Stimulated activated naive B cell treated with anti-CD40 and anti-IgM and Interleukin-4, amounts not matched to agents 10 μg/mL and 1 μg/mL and 100 μg/mL, for 72 hours (primary cell): ENCODE measurements around the gene DNAH10.
"Not testable (repeated sequence)": the region's sequence is repeated elsewhere in the genome, so short reads cannot be mapped to it uniquely, and the experiment has no call there.

ENCODE experiments used
- ATAC-seq, 2 donors: fragments of 150-1000 bp; cut with Tn5 transposase; replicated peaks; 2 replicates each; pipeline ENCODE4 v1.10.0; 2021; ENCODE audit warnings: moderate library complexity in 1 of 2
- DNase-seq: peaks from one replicate; pipeline ENCODE4 v3.0.0; 2021
- H3K27ac Mint-ChIP-seq: one replicate; pipeline ENCODE4 v1.8.0; 2022; ENCODE audit warnings: mild to moderate bottlenecking, mixed read lengths
- H3K27me3 Mint-ChIP-seq, 2 donors: one replicate each; pipeline ENCODE4 v1.8.0; 2022; ENCODE audit warnings: mixed read lengths in 2 of 2
- H3K36me3 Mint-ChIP-seq, 2 donors: one replicate each; pipeline ENCODE4 v1.8.0; 2022; ENCODE audit warnings: mixed read lengths in 2 of 2, mild to moderate bottlenecking in 1 of 2
- H3K4me1 Mint-ChIP-seq, 2 donors: one replicate each; pipeline ENCODE4 v1.8.0; 2022; ENCODE audit warnings: mixed read lengths in 2 of 2, mild to moderate bottlenecking in 1 of 2
- H3K4me3 Mint-ChIP-seq, 2 donors: one replicate each; pipeline ENCODE4 v1.8.0; 2022; ENCODE audit warnings: mild to moderate bottlenecking in 2 of 2, mixed read lengths in 2 of 2, moderate library complexity in 1 of 2
- H3K9me3 Mint-ChIP-seq, 2 donors: one replicate each; pipeline ENCODE4 v1.8.0; 2022; ENCODE audit warnings: mixed read lengths in 2 of 2, mild to moderate bottlenecking in 1 of 2

The DNAH10 gene

DNA sequence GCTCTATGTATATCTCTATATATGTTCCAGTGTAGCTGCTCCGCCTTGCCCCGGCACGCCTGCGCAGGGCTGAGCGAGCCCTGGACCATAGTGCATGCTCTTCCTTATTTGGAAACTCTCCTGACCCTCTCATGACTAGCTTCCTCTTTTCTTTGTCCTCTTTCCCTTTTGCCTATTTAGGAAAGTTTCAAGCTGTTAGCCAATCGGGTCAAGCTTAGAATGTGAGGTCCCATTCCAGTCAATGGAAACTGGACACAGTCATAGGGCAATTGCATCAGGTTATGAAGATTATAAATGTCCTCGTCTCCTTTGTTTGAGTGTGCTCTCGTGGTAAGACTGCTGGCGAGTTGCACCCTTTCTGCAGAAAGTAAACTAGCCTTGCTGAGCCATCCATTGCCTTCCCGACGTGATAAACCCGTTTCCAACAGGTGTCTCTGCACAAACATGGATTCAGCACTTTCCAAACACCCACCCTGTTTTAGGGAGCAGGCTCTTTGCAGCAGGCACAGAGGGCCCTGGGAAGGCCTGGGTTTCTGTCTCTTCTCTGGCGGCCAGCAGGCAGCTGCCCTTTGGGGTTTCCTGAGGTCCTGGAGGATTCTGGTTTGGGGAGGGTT is 179.6 kb downstream of the DNAH10 start:
- peaks cover 27 to 50% of the 10 kb centered on the region in 2 donors for H3K36me3 Mint-ChIP-seq
- peaks cover 19 to 20% of the 10 kb centered on the region in 2 donors for H3K4me1 Mint-ChIP-seq
- H3K9me3 Mint-ChIP-seq: peaks cover 4 to 7% of the 10 kb centered on the region in 2 donors
- no peak for ATAC-seq
- no peak overlapping the region for H3K4me3 Mint-ChIP-seq
- no peak overlapping the region for H3K27ac Mint-ChIP-seq
- DNase-seq: no peak
- no peaks in the 10 kb centered on the region for H3K27me3 Mint-ChIP-seq

GRCh38 chr12:123942238-123942653 is 180.1 kb downstream of the DNAH10 start:
- DNase-seq (no peak), ATAC-seq (no peak)
- Mint-ChIP-seq H3K27ac (no peak overlapping the region), H3K9me3 (peaks cover 4 to 7% of the 10 kb centered on the region in 2 donors), H3K36me3 (peaks cover 26 to 47% of the 10 kb centered on the region in 2 donors), H3K4me1 (peaks cover 19 to 20% of the 10 kb centered on the region in 2 donors), H3K27me3 (no peaks in the 10 kb centered on the region), H3K4me3 (no peak overlapping the region)

- H3K27me3 Mint-ChIP-seq: no peaks in the 10 kb centered on the region
- peaks cover 4 to 7% of the 10 kb centered on the region in 2 donors for H3K9me3 Mint-ChIP-seq
- H3K36me3 Mint-ChIP-seq: peaks cover 26 to 42% of the 10 kb centered on the region in 2 donors
- H3K4me1 Mint-ChIP-seq: peaks cover 12% of the 10 kb centered on the region in 2 donors
- ATAC-seq (no peak), DNase-seq (no peak)
- H3K4me3 Mint-ChIP-seq: no peak overlapping the region
- H3K27ac Mint-ChIP-seq: no peak overlapping the region
Measured at GRCh38 chr12:123942911-123943648, 181.0 kb downstream of the DNAH10 start.

DNA sequence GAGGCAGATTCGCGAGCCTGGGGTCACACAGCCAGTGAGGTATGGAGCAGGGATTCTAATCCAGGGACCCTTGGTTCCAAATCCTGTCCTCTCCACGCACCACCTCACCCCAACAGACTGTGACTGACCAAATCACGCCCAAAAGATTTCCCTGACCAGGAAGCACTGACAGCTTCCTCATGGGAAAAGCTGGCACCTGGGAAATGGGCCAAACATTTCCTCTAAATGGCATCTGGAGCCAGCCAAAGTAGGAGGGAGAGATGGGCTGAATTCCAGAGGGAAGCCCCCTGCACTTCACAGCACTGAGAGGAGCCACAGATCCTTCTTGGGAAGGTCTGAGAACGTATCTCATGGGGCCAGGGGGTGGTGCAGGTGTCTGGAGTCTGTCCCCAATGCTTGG is 181.7 kb downstream of the DNAH10 start:
- Mint-ChIP-seq H3K27ac (no peak overlapping the region), H3K4me1 (peaks cover 5% of the 10 kb centered on the region in 2 donors), H3K36me3 (peaks cover 26 to 39% of the 10 kb centered on the region in 2 donors), H3K4me3 (no peak overlapping the region), H3K27me3 (no peaks in the 10 kb centered on the region), H3K9me3 (peaks cover 4 to 7% of the 10 kb centered on the region in 2 donors)
- DNase-seq (no peak), ATAC-seq (no peak)

GRCh38 chr12:123944696-123945095 is 182.6 kb downstream of the DNAH10 start:
- DNase-seq: no peak
- H3K9me3 Mint-ChIP-seq: peaks cover 4 to 7% of the 10 kb centered on the region in 2 donors
- H3K36me3 Mint-ChIP-seq: peaks cover 28 to 39% of the 10 kb centered on the region in 2 donors
- H3K27me3 Mint-ChIP-seq: no peaks in the 10 kb centered on the region
- H3K4me1 Mint-ChIP-seq: peaks cover 0 to 1% of the 10 kb centered on the region in 2 donors
- no peak for ATAC-seq
- no peak overlapping the region for H3K4me3 Mint-ChIP-seq
- H3K27ac Mint-ChIP-seq: no peak overlapping the region

DNA sequence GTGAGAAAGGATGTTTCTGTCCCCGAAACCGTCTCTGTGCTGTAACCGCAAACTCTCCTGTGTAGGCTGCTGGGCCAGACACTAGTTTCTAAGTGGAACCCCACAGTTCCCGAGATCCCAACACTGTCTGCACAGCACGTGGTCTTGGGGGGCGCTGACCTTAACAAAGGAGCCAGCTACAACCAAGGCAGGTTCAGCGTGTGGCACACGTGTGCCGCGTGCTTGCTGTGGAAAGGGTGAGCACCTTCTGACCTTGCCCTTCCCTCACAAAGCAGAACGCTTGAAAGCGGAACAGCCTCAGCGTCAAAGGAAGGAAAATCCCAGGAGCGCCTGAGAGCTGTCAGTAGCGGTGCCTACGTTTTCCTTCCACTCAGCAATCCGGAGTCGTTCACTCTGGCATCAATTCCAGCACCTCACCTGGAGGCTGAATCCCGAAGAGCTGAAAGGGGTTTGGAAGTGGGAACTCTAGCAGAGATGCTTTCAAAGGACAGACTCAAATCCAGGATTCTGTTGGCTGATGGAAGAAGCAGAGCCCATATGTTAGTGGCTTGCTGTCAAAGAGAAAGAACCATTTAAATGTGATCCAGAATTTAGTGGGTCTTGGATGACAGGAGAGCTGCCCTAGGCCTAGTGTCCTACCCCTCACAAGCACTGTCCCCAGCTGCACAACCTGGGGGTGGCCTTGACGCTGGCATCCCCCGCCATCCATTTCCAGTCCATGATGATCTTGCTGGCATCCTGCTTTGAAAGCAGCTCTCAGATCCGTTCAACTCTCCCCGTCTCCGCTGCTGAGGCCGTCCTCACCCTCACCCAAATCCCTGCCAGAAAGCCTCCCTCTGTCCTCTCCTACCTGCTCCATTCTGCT is 183.4 kb downstream of the DNAH10 start:
- Mint-ChIP-seq H3K27ac (no peak overlapping the region), H3K27me3 (no peaks in the 10 kb centered on the region), H3K4me1 (peaks cover 0 to 1% of the 10 kb centered on the region in 2 donors), H3K36me3 (peaks cover 28 to 34% of the 10 kb centered on the region in 2 donors), H3K9me3 (peaks cover 4 to 7% of the 10 kb centered on the region in 2 donors), H3K4me3 (no peak overlapping the region)
- DNase-seq (no peak), ATAC-seq (no peak)

GRCh38 chr12:123946152-123946515 is 184.0 kb downstream of the DNAH10 start:
- H3K36me3 Mint-ChIP-seq: peaks cover 27 to 32% of the 10 kb centered on the region in 2 donors
- peak overlapping the region; percentile 39 for H3K27ac Mint-ChIP-seq
- H3K9me3 Mint-ChIP-seq: peaks cover 4 to 7% of the 10 kb centered on the region in 2 donors
- ATAC-seq (no peak), DNase-seq (no peak)
- H3K4me1 Mint-ChIP-seq: peaks cover 0 to 1% of the 10 kb centered on the region in 2 donors
- no peaks in the 10 kb centered on the region for H3K27me3 Mint-ChIP-seq
- H3K4me3 Mint-ChIP-seq: no peak overlapping the region

- H3K4me1 Mint-ChIP-seq, H3K27me3 Mint-ChIP-seq, H3K4me3 Mint-ChIP-seq, H3K9me3 Mint-ChIP-seq, DNase-seq, ATAC-seq: not testable (repeated sequence)
- Mint-ChIP-seq H3K27ac (peak overlapping the region; percentile 39), H3K36me3 (peaks cover 20 to 25% of the 10 kb centered on the region in 2 donors)
Measured at GRCh38 chr12:123946516-123947505, 184.7 kb downstream of the DNAH10 start.

DNA sequence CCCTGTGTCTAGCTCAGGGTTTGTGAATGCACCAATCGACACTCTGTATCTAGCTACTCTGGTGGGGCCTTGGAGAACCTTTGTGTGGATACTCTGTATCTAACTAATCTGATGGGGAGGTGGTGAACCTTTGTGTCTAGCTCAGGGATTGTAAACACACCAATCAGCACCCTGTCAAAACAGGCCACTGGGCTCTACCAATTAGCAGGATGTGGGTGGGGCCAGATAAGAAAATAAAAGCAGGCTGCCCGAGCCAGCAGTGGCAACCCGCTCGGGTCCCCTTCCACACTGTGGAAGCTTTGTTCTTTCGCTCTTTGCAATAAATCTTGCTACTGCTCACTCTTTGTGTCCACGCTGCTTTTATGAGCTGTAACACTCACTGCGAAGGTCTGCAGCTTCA is 185.4 kb downstream of the DNAH10 start:
- H3K4me1 Mint-ChIP-seq, DNase-seq: not testable (repeated sequence)
- peaks cover 13 to 18% of the 10 kb centered on the region in 2 donors for H3K36me3 Mint-ChIP-seq

DNA sequence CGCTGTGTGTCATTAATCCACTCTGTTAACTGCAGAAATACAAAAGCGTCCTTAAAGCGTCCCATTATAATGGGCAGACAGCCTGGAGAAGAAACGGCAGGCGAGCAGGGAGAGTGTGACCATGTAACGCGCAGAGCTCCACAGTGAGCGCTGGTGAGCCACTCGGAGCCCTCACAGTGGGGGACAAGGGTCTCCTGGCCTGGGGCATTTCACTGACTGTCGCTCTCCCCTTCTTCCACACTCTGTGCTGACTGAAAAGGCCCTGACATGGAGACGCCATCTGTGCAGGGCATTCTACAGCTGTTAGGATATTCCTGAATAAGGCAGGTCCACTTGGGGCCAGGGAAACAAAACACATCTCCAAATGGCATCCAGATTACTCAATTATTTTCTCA is 186.3 kb downstream of the DNAH10 start:
- H3K27me3 Mint-ChIP-seq: no peaks in the 10 kb centered on the region

More for the DNA sequence above, 185.4 kb downstream of the DNAH10 start:
- not testable (repeated sequence) for H3K27me3 Mint-ChIP-seq, H3K27ac Mint-ChIP-seq, H3K9me3 Mint-ChIP-seq, H3K4me3 Mint-ChIP-seq, ATAC-seq

DNA sequence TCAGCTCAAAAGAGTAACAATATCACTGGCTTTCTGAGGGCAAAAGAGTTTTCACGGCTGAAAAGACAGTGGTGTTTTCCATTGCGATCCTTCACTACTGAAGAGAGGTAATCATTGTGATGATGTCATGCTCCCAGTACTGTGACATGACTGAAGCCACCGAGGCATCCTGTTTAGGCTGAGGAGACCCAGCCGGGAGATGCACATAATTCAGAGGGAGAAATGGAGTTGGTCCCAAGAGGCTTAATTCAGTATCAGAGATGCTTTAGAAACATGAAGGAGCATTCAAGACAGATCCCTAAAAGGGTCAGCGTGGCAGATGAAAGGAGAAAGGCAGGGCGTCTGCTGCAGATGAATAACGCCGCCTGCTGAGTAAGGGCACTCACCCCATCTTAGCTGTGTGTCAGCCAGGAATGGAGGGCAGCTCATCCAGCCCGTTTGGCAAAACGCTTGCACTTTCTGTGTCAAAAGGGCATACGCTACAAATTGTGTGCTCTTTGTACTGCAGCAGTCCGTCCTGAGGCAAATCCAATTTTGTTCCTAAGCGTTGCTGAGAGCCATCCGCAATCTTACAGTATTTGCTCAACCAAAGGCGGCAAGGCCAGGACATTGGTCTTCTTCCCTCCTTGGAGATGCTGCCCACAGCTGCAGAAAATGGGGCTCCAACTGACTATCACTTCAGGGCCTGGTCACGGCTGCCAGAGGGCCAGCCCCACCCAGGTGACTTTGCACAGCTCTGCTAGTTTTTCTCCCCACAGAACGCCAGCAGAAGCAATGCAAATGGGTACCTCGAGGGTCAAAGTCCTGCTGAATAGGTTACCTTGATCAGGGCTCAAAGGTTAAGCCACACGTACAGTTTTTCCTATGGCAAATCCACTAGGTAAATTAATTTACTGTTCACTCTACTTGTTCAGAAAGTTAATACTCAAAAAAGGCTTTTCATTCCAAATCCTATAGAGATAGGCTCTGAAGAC is 187.0 kb downstream of the DNAH10 start:
- H3K36me3 Mint-ChIP-seq: peaks cover 7 to 13% of the 10 kb centered on the region in 2 donors
- DNase-seq (no peak), ATAC-seq (no peak)
- H3K27me3 Mint-ChIP-seq: no peaks in the 10 kb centered on the region
- no peaks in the 10 kb centered on the region for H3K4me1 Mint-ChIP-seq
- no peaks in the 10 kb centered on the region for H3K9me3 Mint-ChIP-seq
- H3K27ac Mint-ChIP-seq: no peak overlapping the region
- no peak overlapping the region for H3K4me3 Mint-ChIP-seq

More for the DNA sequence above, 186.3 kb downstream of the DNAH10 start:
- Mint-ChIP-seq H3K36me3 (peaks cover 7 to 13% of the 10 kb centered on the region in 2 donors), H3K27ac (no peak overlapping the region), H3K9me3 (no peaks in the 10 kb centered on the region), H3K4me3 (no peak overlapping the region), H3K4me1 (no peaks in the 10 kb centered on the region)
- DNase-seq: no peak
- ATAC-seq: no peak

GRCh38 chr12:123949770-123950165 is 187.7 kb downstream of the DNAH10 start:
- Mint-ChIP-seq H3K9me3 (no peaks in the 10 kb centered on the region), H3K36me3 (peaks cover 3 to 8% of the 10 kb centered on the region in 2 donors), H3K4me1 (no peaks in the 10 kb centered on the region), H3K27me3 (no peaks in the 10 kb centered on the region), H3K4me3 (no peak overlapping the region), H3K27ac (no peak overlapping the region)
- no peak for ATAC-seq
- DNase-seq: no peak
